ENCODE measurements around the gene SARM1. TPM values are rescaled to one million over a fixed set of nuclear protein-coding genes. Genes with fewer than 3 reads are reported as not detected.

Gene SARM1
- total RNA-seq, 3 donors from 2014 or later (not counting 1 experiment from before 2014, with no cell fraction given): 25.7 to 33.0 (median 26.2) TPM

GRCh38 chr17:28363776-28364650, 7.5 kb upstream of the SARM1 start:
- Histone ChIP-seq H3K27ac (ENCODE audit: low read length) (no peak overlapping the region), H3K4me1 (ENCODE audit: control insufficient read depth, insufficient read depth, low read length) (no peaks in the 10 kb centered on the region), H3K27me3 (ENCODE audit: control insufficient read depth, insufficient read depth, low read length) (no peaks in the 10 kb centered on the region), H3K4me3 (ENCODE audit: low read length) (no peak overlapping the region), H3K9me3 (ENCODE audit: control insufficient read depth, insufficient read depth, low read length) (no peaks in the 10 kb centered on the region), H3K36me3 (ENCODE audit: control insufficient read depth, insufficient read depth, low read length) (peaks cover 37% of the 10 kb centered on the region)
- Mint-ChIP-seq H3K27me3 (ENCODE audit: low read depth in 2 of 2) (no peaks in the 10 kb centered on the region), H3K4me1 (no peaks in the 10 kb centered on the region), H3K36me3 (no peaks in the 10 kb centered on the region), H3K27ac (no peak overlapping the region), H3K4me3 (no peak overlapping the region), H3K9me3 (no peaks in the 10 kb centered on the region)
- no peak for ATAC-seq
- DNase-seq: no peak
- intact Hi-C loops (cut with micrococcal nuclease): no loop called here
- 95% methylated on average over 8 of the region's 8 CpGs for WGBS (ENCODE audit: insufficient coverage)
- TF ChIP-seq CTCF (IDR thresholded peaks at IDR 0.05): no peak

GRCh38 chr17:28364665-28365363, 6.7 kb upstream of the SARM1 start, which contains the start of gene SEBOX:
SEBOX (minus strand) TSS chr17:28365199; CDS start chr17:28365151, 48 bp downstream.
- 94% methylated on average over 13 of the region's 13 CpGs for WGBS (ENCODE audit: insufficient coverage)
- intact Hi-C loops (cut with micrococcal nuclease): no loop called here
- Mint-ChIP-seq H3K4me3 (no peak within 1 kb of the TSS), H3K36me3 (no peaks in the 10 kb centered on the region), H3K9me3 (no peaks in the 10 kb centered on the region), H3K4me1 (no peaks in the 10 kb centered on the region), H3K27me3 (ENCODE audit: low read depth in 2 of 2) (no peaks in the 10 kb centered on the region), H3K27ac (no peak within 1 kb of the TSS)
- Histone ChIP-seq H3K9me3 (ENCODE audit: control insufficient read depth, insufficient read depth, low read length) (no peaks in the 10 kb centered on the region), H3K27me3 (ENCODE audit: control insufficient read depth, insufficient read depth, low read length) (no peaks in the 10 kb centered on the region), H3K36me3 (ENCODE audit: control insufficient read depth, insufficient read depth, low read length) (peaks cover 33% of the 10 kb centered on the region), H3K4me3 (ENCODE audit: low read length) (no peak within 1 kb of the TSS), H3K27ac (ENCODE audit: low read length) (no peak within 1 kb of the TSS), H3K4me1 (ENCODE audit: control insufficient read depth, insufficient read depth, low read length) (no peaks in the 10 kb centered on the region)
- DNase-seq (no peak), ATAC-seq (no peak)
- TF ChIP-seq CTCF (IDR thresholded peaks at IDR 0.05): no peak

GRCh38 chr17:28365487-28365886, 6.0 kb upstream of the SARM1 start:
- H3K4me1 ChIP-seq (ENCODE audit: control insufficient read depth, insufficient read depth, low read length): no peaks in the 10 kb centered on the region
- no peaks in the 10 kb centered on the region for H3K4me1 Mint-ChIP-seq
- H3K27me3 Mint-ChIP-seq (ENCODE audit: low read depth in 2 of 2): no peaks in the 10 kb centered on the region
- no peak for ATAC-seq
- no peak overlapping the region for H3K4me3 Mint-ChIP-seq
- peaks cover 27% of the 10 kb centered on the region for H3K36me3 ChIP-seq (ENCODE audit: control insufficient read depth, insufficient read depth, low read length)
- intact Hi-C loops (cut with micrococcal nuclease): no loop called here
- no peaks in the 10 kb centered on the region for H3K9me3 ChIP-seq (ENCODE audit: control insufficient read depth, insufficient read depth, low read length)
- H3K27ac Mint-ChIP-seq: no peak overlapping the region
- H3K27ac ChIP-seq (ENCODE audit: low read length): no peak overlapping the region
- TF ChIP-seq CTCF (IDR thresholded peaks at IDR 0.05): no peak
- no peaks in the 10 kb centered on the region for H3K9me3 Mint-ChIP-seq
- WGBS (ENCODE audit: insufficient coverage): 97% methylated on average over 3 of the region's 3 CpGs
- no peak for DNase-seq
- H3K4me3 ChIP-seq (ENCODE audit: low read length): no peak overlapping the region
- H3K36me3 Mint-ChIP-seq: no peaks in the 10 kb centered on the region
- no peaks in the 10 kb centered on the region for H3K27me3 ChIP-seq (ENCODE audit: control insufficient read depth, insufficient read depth, low read length)
